ENCODE data around the gene ZNF638.

ZNF638 gene

DNA sequence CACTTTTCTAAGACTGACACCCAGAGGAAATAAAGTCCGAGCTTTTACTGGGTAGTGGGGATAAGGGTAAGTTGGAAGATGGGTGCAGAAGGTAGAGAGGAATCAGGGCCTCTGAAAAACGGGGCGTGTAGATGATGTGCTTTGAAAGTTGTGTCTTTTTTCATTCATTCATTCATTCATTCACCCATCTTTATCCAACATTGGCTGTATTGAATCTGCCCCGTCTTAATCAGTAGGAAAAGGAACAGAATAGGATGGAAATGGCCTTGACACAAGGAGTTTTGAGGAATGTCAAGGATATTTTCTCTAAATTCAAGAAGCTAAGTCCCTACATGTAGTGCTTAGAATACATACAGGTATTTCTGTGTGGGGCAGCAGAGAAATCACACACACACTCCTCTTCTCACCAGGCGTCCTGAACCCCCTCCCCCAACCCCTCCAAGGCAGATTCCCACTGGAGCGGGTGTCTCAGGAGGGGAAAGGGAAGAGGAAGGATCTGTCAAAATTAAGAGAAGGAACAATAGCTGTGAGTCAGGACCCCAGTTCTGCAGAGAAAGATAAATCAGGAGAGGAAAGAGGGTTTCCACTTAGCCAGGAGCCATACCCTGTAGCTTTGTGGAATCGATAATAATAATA, 135.7 kb downstream of the ZNF638 start:
- Histone ChIP-seq H3K4me2 (ENCODE audit: low read length) (no peak overlapping the region), H3K27ac (ENCODE audit: low read length) (no peak overlapping the region), H3K36me3 (replicated peaks; ENCODE audit: low read depth, low read length) (no peaks in the 10 kb centered on the region), H3K27me3 (ENCODE audit: low read depth, low read length) (0 out of 2 replicates have a peak, but pooled peaks cover 7% of the 10 kb centered on the region), H3K9me3 (ENCODE audit: insufficient read depth, low read length) (no peaks in the 10 kb centered on the region), H3K4me1 (ENCODE audit: low read length) (no peaks in the 10 kb centered on the region), H3K79me2 (ENCODE audit: low read length) (no peaks in the 10 kb centered on the region), H4K20me1 (ENCODE audit: insufficient read depth, low read length) (no peaks in the 10 kb centered on the region), H2AFZ (ENCODE audit: low read depth, low read length) (no peak overlapping the region), H3K9ac (ENCODE audit: low read length) (no peak overlapping the region), H3K4me3 (ENCODE audit: low read length) (no peak overlapping the region)
- TF ChIP-seq EZH2phosphoT487 (IDR thresholded peaks at IDR 0.05; ENCODE audit: low read depth), result no peak
- TF ChIP-seq, protein P1, sequence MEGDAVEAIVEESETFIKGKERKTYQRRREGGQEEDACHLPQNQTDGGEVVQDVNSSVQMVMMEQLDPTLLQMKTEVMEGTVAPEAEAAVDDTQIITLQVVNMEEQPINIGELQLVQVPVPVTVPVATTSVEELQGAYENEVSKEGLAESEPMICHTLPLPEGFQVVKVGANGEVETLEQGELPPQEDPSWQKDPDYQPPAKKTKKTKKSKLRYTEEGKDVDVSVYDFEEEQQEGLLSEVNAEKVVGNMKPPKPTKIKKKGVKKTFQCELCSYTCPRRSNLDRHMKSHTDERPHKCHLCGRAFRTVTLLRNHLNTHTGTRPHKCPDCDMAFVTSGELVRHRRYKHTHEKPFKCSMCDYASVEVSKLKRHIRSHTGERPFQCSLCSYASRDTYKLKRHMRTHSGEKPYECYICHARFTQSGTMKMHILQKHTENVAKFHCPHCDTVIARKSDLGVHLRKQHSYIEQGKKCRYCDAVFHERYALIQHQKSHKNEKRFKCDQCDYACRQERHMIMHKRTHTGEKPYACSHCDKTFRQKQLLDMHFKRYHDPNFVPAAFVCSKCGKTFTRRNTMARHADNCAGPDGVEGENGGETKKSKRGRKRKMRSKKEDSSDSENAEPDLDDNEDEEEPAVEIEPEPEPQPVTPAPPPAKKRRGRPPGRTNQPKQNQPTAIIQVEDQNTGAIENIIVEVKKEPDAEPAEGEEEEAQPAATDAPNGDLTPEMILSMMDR (IDR thresholded peaks at IDR 0.05; ENCODE audit: low read depth, low read length), result no peak

GRCh38 chr2:71468279-71469015, 136.9 kb downstream of the ZNF638 start:
- H4K20me1 ChIP-seq (ENCODE audit: insufficient read depth, low read length), result no peaks in the 10 kb centered on the region
- no peaks in the 10 kb centered on the region for H3K79me2 ChIP-seq (ENCODE audit: low read length)
- TF ChIP-seq, protein P1 (IDR thresholded peaks at IDR 0.05; ENCODE audit: low read depth, low read length), result no peak
- no peak for TF ChIP-seq EZH2phosphoT487 (IDR thresholded peaks at IDR 0.05; ENCODE audit: low read depth)
- H3K4me1 ChIP-seq (ENCODE audit: low read length), result no peaks in the 10 kb centered on the region
- H3K27me3 ChIP-seq (ENCODE audit: low read depth, low read length), result 0 out of 2 replicates have a peak, but pooled peaks cover 7% of the 10 kb centered on the region
- no peak overlapping the region for H3K27ac ChIP-seq (ENCODE audit: low read length)
- no peaks in the 10 kb centered on the region for H3K9me3 ChIP-seq (ENCODE audit: insufficient read depth, low read length)
- H2AFZ ChIP-seq (ENCODE audit: low read depth, low read length), result no peak overlapping the region
- H3K9ac ChIP-seq (ENCODE audit: low read length), result no peak overlapping the region
- no peak overlapping the region for H3K4me2 ChIP-seq (ENCODE audit: low read length)
- no peaks in the 10 kb centered on the region for H3K36me3 ChIP-seq (replicated peaks; ENCODE audit: low read depth, low read length)
- no peak overlapping the region for H3K4me3 ChIP-seq (ENCODE audit: low read length)

DNA sequence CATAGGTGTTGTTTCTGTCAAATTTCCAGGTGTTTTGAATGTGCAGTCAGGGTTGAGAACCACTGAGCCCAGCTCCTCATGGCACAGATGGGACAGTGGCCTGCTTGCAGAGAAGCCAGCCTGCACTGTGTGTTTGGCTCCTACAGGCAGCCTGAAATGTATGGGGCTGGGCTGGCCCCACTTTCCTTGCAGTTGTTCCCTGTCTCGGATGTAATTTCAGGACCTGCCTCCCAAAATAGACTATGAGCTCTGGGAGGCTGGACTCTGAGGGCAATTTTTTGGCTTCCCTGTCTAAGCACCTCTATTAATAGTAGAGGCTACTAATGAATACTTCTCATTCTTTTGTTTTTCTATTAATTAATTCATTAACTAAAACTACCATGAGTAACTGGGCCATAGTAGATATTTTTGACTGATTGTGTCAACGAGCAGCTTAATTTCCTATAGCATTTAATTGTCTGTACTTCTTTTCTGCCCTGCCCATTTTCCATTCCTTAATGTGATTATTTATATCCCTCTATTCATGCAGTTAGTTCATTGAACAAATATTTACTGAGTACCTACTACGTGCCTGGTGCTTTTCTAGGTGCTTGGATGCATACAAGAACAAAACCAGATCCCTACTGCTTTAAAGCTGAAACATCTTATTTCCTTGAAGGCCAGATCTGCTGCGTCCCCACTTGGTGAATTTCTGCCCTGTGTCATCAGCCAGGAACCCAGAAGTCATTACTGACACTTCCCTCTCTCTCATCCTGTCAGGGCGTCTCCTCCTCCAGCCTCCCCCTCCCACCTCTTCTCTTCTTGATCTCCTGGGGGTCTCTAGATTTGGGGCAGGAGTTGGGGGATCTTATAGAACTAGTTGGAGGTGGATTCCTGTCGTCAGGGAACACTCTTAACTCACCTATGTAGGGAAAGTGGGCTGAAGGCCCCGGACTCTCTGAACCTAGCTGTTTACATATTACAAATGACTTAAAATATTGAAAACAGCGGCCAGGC, 138.1 kb downstream of the ZNF638 start:
- no peak overlapping the region for H2AFZ ChIP-seq (ENCODE audit: low read depth, low read length)
- no peak overlapping the region for H3K4me3 ChIP-seq (ENCODE audit: low read length)
- TF ChIP-seq EZH2phosphoT487 (IDR thresholded peaks at IDR 0.05; ENCODE audit: low read depth), result no peak
- TF ChIP-seq, protein P1 (IDR thresholded peaks at IDR 0.05; ENCODE audit: low read depth, low read length), result no peak
- H3K27ac ChIP-seq (ENCODE audit: low read length), result no peak overlapping the region
- no peaks in the 10 kb centered on the region for H3K79me2 ChIP-seq (ENCODE audit: low read length)
- no peak overlapping the region for H3K4me2 ChIP-seq (ENCODE audit: low read length)
- H3K27me3 ChIP-seq (ENCODE audit: low read depth, low read length), result 0 out of 2 replicates have a peak, but pooled peaks cover 7% of the 10 kb centered on the region
- no peaks in the 10 kb centered on the region for H3K36me3 ChIP-seq (replicated peaks; ENCODE audit: low read depth, low read length)
- H3K9ac ChIP-seq (ENCODE audit: low read length), result no peak overlapping the region
- peaks cover 10% of the 10 kb centered on the region for H3K4me1 ChIP-seq (ENCODE audit: low read length)
- no peaks in the 10 kb centered on the region for H3K9me3 ChIP-seq (ENCODE audit: insufficient read depth, low read length)
- no peaks in the 10 kb centered on the region for H4K20me1 ChIP-seq (ENCODE audit: insufficient read depth, low read length)

All from OCI-LY3 (cell line).